SK-N-SH treated with all-trans-retinoic acid at 6 μM for 48 hours (cell line): Measurements from ENCODE around the gene PDZD2.

ENCODE experiments used
- ARNTL ChIP-seq: fragments of 450-650 bp; formaldehyde crosslinking; IDR thresholded peaks from 2 replicates; pipeline ENCODE4 v1.5.0; 2020; ENCODE audit warnings: low read depth, mild to moderate bottlenecking, moderate library complexity, borderline replicate concordance
- CSDC2 ChIP-seq: fragments of 250-450 bp; sonication (Bioruptor Pico); IDR thresholded peaks from 2 replicates; pipeline ENCODE4 v1.5.0; 2020; ENCODE audit warnings: mild to moderate bottlenecking, moderate library complexity
- CSRNP3 ChIP-seq: fragments of 250-450 bp; sonication (Bioruptor Pico); IDR thresholded peaks from 2 replicates; pipeline ENCODE4 v1.5.1; 2021; ENCODE audit warnings: mild to moderate bottlenecking, moderate library complexity
- ISL1 ChIP-seq: fragments of 250-450 bp; sonication (Bioruptor Pico); IDR thresholded peaks from 2 replicates; pipeline ENCODE4 v2.1.2; 2022; ENCODE audit warnings: mild to moderate bottlenecking, moderate library complexity
- PPARA ChIP-seq: fragments of 250-450 bp; sonication (Bioruptor Pico); IDR thresholded peaks from 2 replicates; pipeline ENCODE4 v1.5.0; 2020; ENCODE audit warnings: mild to moderate bottlenecking, borderline replicate concordance
- TOX ChIP-seq: fragments of 250-450 bp; sonication (Bioruptor Pico); IDR thresholded peaks from 2 replicates; pipeline ENCODE4 v1.8.0; 2021; ENCODE audit warnings: mild to moderate bottlenecking, moderate library complexity, borderline replicate concordance
- ZC3H10 ChIP-seq: fragments of 250-450 bp; sonication (Bioruptor Pico); IDR thresholded peaks from 2 replicates; pipeline ENCODE4 v1.5.1; 2021; ENCODE audit warnings: mild to moderate bottlenecking, moderate library complexity
- ZFP3 ChIP-seq: fragments of 250-450 bp; sonication (Bioruptor Pico); IDR thresholded peaks from 2 replicates; pipeline ENCODE4 v1.5.0; 2020; ENCODE audit warnings: mild to moderate bottlenecking, moderate library complexity
- ZFP30 ChIP-seq: fragments of 450-650 bp; formaldehyde crosslinking; IDR thresholded peaks from 2 replicates; pipeline ENCODE4 v1.5.0; 2022; ENCODE audit warnings: mild to moderate bottlenecking, moderate library complexity
- ZNF565 ChIP-seq: fragments of 450-650 bp; formaldehyde crosslinking; conservative IDR thresholded peaks from 2 replicates; pipeline ENCODE4 v1.5.0; 2020; ENCODE audit warnings: low read depth, mild to moderate bottlenecking, moderate library complexity
- ZNF8 ChIP-seq: fragments of 450-650 bp; formaldehyde crosslinking; IDR thresholded peaks from 2 replicates; pipeline ENCODE4 v1.5.0; 2020; ENCODE audit warnings: mild to moderate bottlenecking, moderate library complexity
- TF ChIP-seq, protein P1 (sequence below): fragments of 250-450 bp; sonication (Bioruptor Pico); IDR thresholded peaks from 2 replicates; pipeline ENCODE4 v1.8.0; 2020; ENCODE audit warnings: mild to moderate bottlenecking, moderate library complexity, borderline replicate concordance

DNA sequence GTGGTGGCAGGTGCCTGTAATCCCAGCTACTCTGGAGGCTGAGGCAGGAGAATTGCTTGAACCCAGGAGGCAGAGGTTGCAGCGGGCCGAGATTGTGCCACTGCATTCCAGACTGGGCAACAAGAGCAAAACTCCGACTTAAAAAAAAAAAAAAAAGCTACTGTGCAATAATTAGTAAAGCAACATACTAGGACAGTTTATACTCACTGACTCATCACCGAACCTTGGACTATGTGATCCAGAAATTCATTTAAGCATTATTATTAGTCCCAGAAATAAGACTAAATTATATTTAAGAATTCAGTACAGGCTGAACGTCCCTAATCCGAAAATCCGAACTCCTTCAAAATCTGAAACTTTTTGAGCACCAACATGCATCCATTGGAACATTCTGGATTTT, 497.4 kb downstream of the PDZD2 start:
- TF ChIP-seq, protein P1, sequence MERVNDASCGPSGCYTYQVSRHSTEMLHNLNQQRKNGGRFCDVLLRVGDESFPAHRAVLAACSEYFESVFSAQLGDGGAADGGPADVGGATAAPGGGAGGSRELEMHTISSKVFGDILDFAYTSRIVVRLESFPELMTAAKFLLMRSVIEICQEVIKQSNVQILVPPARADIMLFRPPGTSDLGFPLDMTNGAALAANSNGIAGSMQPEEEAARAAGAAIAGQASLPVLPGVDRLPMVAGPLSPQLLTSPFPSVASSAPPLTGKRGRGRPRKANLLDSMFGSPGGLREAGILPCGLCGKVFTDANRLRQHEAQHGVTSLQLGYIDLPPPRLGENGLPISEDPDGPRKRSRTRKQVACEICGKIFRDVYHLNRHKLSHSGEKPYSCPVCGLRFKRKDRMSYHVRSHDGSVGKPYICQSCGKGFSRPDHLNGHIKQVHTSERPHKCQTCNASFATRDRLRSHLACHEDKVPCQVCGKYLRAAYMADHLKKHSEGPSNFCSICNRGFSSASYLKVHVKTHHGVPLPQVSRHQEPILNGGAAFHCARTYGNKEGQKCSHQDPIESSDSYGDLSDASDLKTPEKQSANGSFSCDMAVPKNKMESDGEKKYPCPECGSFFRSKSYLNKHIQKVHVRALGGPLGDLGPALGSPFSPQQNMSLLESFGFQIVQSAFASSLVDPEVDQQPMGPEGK (CRISPR knock-in tag) = no peak
- no peak for TF ChIP-seq ARNTL (CRISPR knock-in tag)
- TF ChIP-seq ZFP3 = no peak
- no peak for TF ChIP-seq PPARA (CRISPR knock-in tag)
- no peak for TF ChIP-seq ZC3H10 (CRISPR knock-in tag)
- TF ChIP-seq ZFP30 (CRISPR knock-in tag) = no peak
- no peak for TF ChIP-seq CSRNP3 (CRISPR knock-in tag)
- no peak for TF ChIP-seq ZNF8 (CRISPR knock-in tag)
- no peak for TF ChIP-seq TOX (CRISPR knock-in tag)
- TF ChIP-seq CSDC2 = no peak
- no peak for TF ChIP-seq ISL1 (CRISPR knock-in tag)
- TF ChIP-seq ZNF565 = no peak
